Measurements from ENCODE around the gene LHX3.

- TF ChIP-seq CTCF (IDR thresholded peaks at IDR 0.05; ENCODE audit: insufficient read depth, low read depth, low read length) (no peak), EZH2 (IDR thresholded peaks at IDR 0.05; ENCODE audit: insufficient read depth, low read length) (no peak)
Observed at GRCh38 chr9:136231478-136232297, 26.8 kb upstream of the LHX3 start.
